ENCODE measurements around the gene MEX3B. TPM values are rescaled to one million over a fixed set of nuclear protein-coding genes. Genes with fewer than 3 reads are reported as not detected.
"Not testable (repeated sequence)": the region's sequence is repeated elsewhere in the genome, so short reads cannot be mapped to it uniquely, and the experiment has no call there.

Gene MEX3B
- total RNA-seq, 4 donors from 2014 or later: 0.13 to 1.6 (median 1.2) TPM

GRCh38 chr15:82031871-82032270 lies 13.9 kb downstream of the MEX3B start:
- no peak for DNase-seq (ENCODE audit: low spot score in 2 of 2)
- 83 to 89% methylated on average over 5 of the region's 5 CpGs for WGBS, 2 donors
- no peak overlapping the region for H3K4me3 ChIP-seq (ENCODE audit: low read depth, poor library complexity, severe bottlenecking)
- no peak for TF ChIP-seq CTCF (IDR thresholded peaks at IDR 0.05)
- TF ChIP-seq POLR2A (IDR thresholded peaks at IDR 0.05): no peak
- intact Hi-C loops (cut with DNase I; ENCODE audit: low total_unique reads): no loop called here

- 83% methylated on average over 2 of the region's 2 CpGs for whole genome bisulfite sequencing, 2 donors
- no peak overlapping the region for H3K4me3 ChIP-seq (ENCODE audit: low read depth, poor library complexity, severe bottlenecking)
- DNase-seq (ENCODE audit: low spot score in 2 of 2): no peak
- intact Hi-C loops (cut with DNase I; ENCODE audit: low total_unique reads): no loop called here
- TF ChIP-seq CTCF (IDR thresholded peaks at IDR 0.05): no peak
- TF ChIP-seq POLR2A (IDR thresholded peaks at IDR 0.05): no peak
Measured at GRCh38 chr15:82030176-82030575, 15.6 kb downstream of the MEX3B start.

- DNase-seq (ENCODE audit: low spot score in 2 of 2); intact Hi-C loops (cut with DNase I; ENCODE audit: low total_unique reads); H3K4me3 ChIP-seq (ENCODE audit: low read depth, poor library complexity, severe bottlenecking): not testable (repeated sequence)
- 76 to 91% methylated on average over 5 of the region's 5 CpGs for WGBS, 2 donors
Measured at GRCh38 chr15:82028163-82028562, 17.7 kb downstream of the MEX3B start.

GRCh38 chr15:82021992-82022391 lies 23.8 kb downstream of the MEX3B start:
- TF ChIP-seq CTCF (IDR thresholded peaks at IDR 0.05): no peak
- TF ChIP-seq POLR2A (IDR thresholded peaks at IDR 0.05): no peak
- intact Hi-C loops (cut with DNase I; ENCODE audit: low total_unique reads): no loop called here
- WGBS, 2 donors: 4 to 5% methylated on average over 1 of the region's 1 CpG
- H3K4me3 ChIP-seq (ENCODE audit: low read depth, poor library complexity, severe bottlenecking): no peak overlapping the region
- DNase-seq (ENCODE audit: low spot score in 2 of 2): no peak

GRCh38 chr15:82020625-82021394 lies 25.0 kb downstream of the MEX3B start:
- no peak overlapping the region for H3K4me3 ChIP-seq (ENCODE audit: low read depth, poor library complexity, severe bottlenecking)
- 83 to 86% methylated on average over 3 of the region's 3 CpGs for WGBS, 2 donors
- no peak for DNase-seq (ENCODE audit: low spot score in 2 of 2)
- TF ChIP-seq CTCF (IDR thresholded peaks at IDR 0.05) (no peak), POLR2A (IDR thresholded peaks at IDR 0.05) (no peak)
- intact Hi-C loops (cut with DNase I; ENCODE audit: low total_unique reads): no loop called here

GRCh38 chr15:82018201-82018600 lies 27.6 kb downstream of the MEX3B start:
- 69 to 87% methylated on average over 4 of the region's 4 CpGs for WGBS, 2 donors
- intact Hi-C loops (cut with DNase I; ENCODE audit: low total_unique reads): no loop called here
- H3K4me3 ChIP-seq (ENCODE audit: low read depth, poor library complexity, severe bottlenecking): no peak overlapping the region
- DNase-seq (ENCODE audit: low spot score in 2 of 2): no peak
- TF ChIP-seq CTCF (IDR thresholded peaks at IDR 0.05) (no peak), POLR2A (IDR thresholded peaks at IDR 0.05) (no peak)
